ENCODE data around the gene PSD4. TPM values are rescaled to one million over a fixed set of nuclear protein-coding genes. Genes with fewer than 3 reads are reported as not detected.

PSD4 gene
- total RNA-seq, 2 donors from 2014 or later, result 5.2 to 13.3 TPM

DNA sequence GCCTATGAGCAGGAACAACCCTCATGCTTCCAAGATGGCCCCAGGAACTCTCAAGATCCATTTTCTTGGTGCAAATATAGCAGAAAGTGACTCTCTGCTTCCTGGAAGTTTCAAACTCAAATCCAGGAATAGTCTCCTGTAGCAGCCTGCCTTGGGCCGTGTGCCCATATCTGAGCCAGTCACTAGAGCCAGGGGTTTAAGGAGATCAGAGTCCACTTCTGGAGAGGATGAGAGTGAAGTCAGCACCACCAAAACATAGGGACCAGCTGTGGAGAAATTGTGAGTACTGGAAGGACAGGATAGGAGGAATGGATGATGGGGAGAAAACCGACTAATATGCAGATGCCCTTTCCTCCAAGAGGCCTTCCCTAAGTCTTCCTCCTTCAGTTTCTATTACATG is 33.2 kb downstream of the PSD4 start:
- H3K9me3 Mint-ChIP-seq, result no peaks in the 10 kb centered on the region
- H3K36me3 Mint-ChIP-seq (ENCODE audit: low read depth), result no peaks in the 10 kb centered on the region
- no peaks in the 10 kb centered on the region for H3K9me3 ChIP-seq (ENCODE audit: control insufficient read depth, low read length)
- TF ChIP-seq CTCF (conservative IDR thresholded peaks at IDR 0.05), result no peak
- WGBS, 2 experiments (ENCODE audit: insufficient coverage in 1 of 2, insufficient read length in 1 of 2), result 86 to 87% methylated on average over 1 of the region's 2 CpGs
- H3K27me3 Mint-ChIP-seq (ENCODE audit: insufficient read depth), result peaks cover 5% of the 10 kb centered on the region
- no peak overlapping the region for H3K27ac ChIP-seq (ENCODE audit: low read depth, low read length)
- peaks cover 8% of the 10 kb centered on the region for H3K4me1 Mint-ChIP-seq
- no peak overlapping the region for H3K4me3 ChIP-seq (ENCODE audit: low read length)
- H3K27me3 ChIP-seq (ENCODE audit: control insufficient read depth, insufficient read depth, low read length, poor library complexity, severe bottlenecking), result peaks cover 7% of the 10 kb centered on the region
- H3K9ac ChIP-seq (ENCODE audit: extremely low read depth, low read length, poor library complexity, severe bottlenecking), result no peak overlapping the region
- H3K36me3 ChIP-seq (ENCODE audit: control insufficient read depth, insufficient read depth, low read length), result no peaks in the 10 kb centered on the region
- no peaks in the 10 kb centered on the region for H3K4me1 ChIP-seq (ENCODE audit: control insufficient read depth, insufficient read depth, low read length)
- H3K27ac Mint-ChIP-seq, result no peak overlapping the region
- no peak for DNase-seq
- no peak overlapping the region for H3K4me3 Mint-ChIP-seq

DNA sequence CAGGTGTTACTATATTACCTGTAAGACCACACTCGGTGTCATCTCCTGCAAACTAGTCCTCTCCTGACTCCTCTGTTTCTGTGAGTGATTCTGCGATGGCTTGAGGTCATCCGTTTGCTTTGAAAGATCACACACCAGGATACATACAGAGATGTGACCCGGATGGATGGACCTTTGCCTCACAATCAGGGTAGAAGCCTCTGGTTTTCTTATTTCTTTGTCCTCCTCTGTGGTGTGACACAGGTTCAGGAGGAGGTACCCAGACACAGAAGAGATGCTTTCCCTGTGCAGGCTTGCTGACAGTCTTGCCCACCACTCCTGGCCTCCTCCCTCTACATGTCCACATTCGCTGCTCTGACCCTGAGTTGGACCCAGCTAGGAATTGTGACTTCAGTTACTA is 34.6 kb downstream of the PSD4 start:
- no peak for TF ChIP-seq CTCF (conservative IDR thresholded peaks at IDR 0.05)
- no peaks in the 10 kb centered on the region for H3K36me3 Mint-ChIP-seq (ENCODE audit: low read depth)
- Histone ChIP-seq H3K4me3 (ENCODE audit: low read length) (no peak overlapping the region), H3K9ac (ENCODE audit: extremely low read depth, low read length, poor library complexity, severe bottlenecking) (no peak overlapping the region), H3K27ac (ENCODE audit: low read depth, low read length) (no peak overlapping the region), H3K27me3 (ENCODE audit: control insufficient read depth, insufficient read depth, low read length, poor library complexity, severe bottlenecking) (peaks cover 7% of the 10 kb centered on the region), H3K9me3 (ENCODE audit: control insufficient read depth, low read length) (no peaks in the 10 kb centered on the region), H3K36me3 (ENCODE audit: control insufficient read depth, insufficient read depth, low read length) (no peaks in the 10 kb centered on the region), H3K4me1 (ENCODE audit: control insufficient read depth, insufficient read depth, low read length) (no peaks in the 10 kb centered on the region)
- DNase-seq, result no peak
- H3K4me3 Mint-ChIP-seq, result no peak overlapping the region
- no peak overlapping the region for H3K27ac Mint-ChIP-seq
- peaks cover 11% of the 10 kb centered on the region for H3K4me1 Mint-ChIP-seq
- 90 to 98% methylated on average over 5 of the region's 5 CpGs for WGBS, 2 experiments (ENCODE audit: insufficient coverage in 1 of 2, insufficient read length in 1 of 2)
- H3K27me3 Mint-ChIP-seq (ENCODE audit: insufficient read depth), result peaks cover 5% of the 10 kb centered on the region
- no peaks in the 10 kb centered on the region for H3K9me3 Mint-ChIP-seq

DNA sequence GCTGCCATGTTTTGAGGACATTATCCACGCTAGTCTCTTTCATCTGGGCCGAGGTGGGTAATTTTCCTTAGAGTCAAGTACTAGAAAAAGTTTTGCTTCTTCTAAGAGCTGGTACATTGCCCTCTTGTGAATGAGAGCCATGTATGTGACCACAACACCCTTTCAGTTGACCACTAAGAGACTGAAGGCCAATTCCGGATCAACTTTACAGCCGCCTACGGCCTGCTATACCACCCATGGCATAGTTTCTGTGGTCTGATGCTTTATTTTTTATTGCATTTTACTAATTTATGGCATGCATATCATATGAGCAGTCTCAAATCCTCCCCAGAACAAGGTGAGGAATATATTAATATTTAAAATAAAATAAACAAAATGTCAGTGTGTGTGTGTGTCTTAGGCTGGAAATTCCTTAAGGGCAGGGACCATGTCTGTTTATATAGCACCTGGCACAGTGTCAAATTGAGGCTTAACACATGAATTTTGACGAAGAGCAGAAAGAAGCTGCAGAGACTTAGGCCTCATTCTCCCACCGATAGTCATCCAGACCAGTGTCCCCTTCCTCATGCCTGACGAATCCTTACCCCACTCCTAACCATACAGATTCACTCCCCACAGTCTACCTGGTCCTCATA is 35.4 kb downstream of the PSD4 start:
- 73 to 80% methylated on average over 5 to 8 of the region's 8 CpGs for WGBS, 2 experiments (ENCODE audit: insufficient coverage in 1 of 2, insufficient read length in 1 of 2)

More for the DNA sequence above, 35.4 kb downstream of the PSD4 start:
- H3K4me1 ChIP-seq (ENCODE audit: control insufficient read depth, insufficient read depth, low read length), result no peaks in the 10 kb centered on the region
- no peak overlapping the region for H3K27ac ChIP-seq (ENCODE audit: low read depth, low read length)
- no peak overlapping the region for H3K9ac ChIP-seq (ENCODE audit: extremely low read depth, low read length, poor library complexity, severe bottlenecking)
- H3K4me1 Mint-ChIP-seq, result peaks cover 10% of the 10 kb centered on the region
- H3K36me3 Mint-ChIP-seq (ENCODE audit: low read depth), result no peaks in the 10 kb centered on the region
- no peaks in the 10 kb centered on the region for H3K36me3 ChIP-seq (ENCODE audit: control insufficient read depth, insufficient read depth, low read length)
- H3K9me3 Mint-ChIP-seq, result no peaks in the 10 kb centered on the region
- no peak overlapping the region for H3K27ac Mint-ChIP-seq
- TF ChIP-seq CTCF (conservative IDR thresholded peaks at IDR 0.05), result no peak
- H3K9me3 ChIP-seq (ENCODE audit: control insufficient read depth, low read length), result no peaks in the 10 kb centered on the region
- H3K4me3 Mint-ChIP-seq, result no peak overlapping the region
- no peak for DNase-seq
- H3K27me3 Mint-ChIP-seq (ENCODE audit: insufficient read depth), result peaks cover 5% of the 10 kb centered on the region
- peaks cover 7% of the 10 kb centered on the region for H3K27me3 ChIP-seq (ENCODE audit: control insufficient read depth, insufficient read depth, low read length, poor library complexity, severe bottlenecking)
- no peak overlapping the region for H3K4me3 ChIP-seq (ENCODE audit: low read length)
